Hepatocyte (in vitro differentiated cells): ENCODE results near the gene ITPKB. TPM values are rescaled to one million over a fixed set of nuclear protein-coding genes. Genes with fewer than 3 reads are reported as not detected.

Experiments used
- DNase-seq: peaks from one replicate; pipeline ENCODE4 v3.0.0-alpha.2; 2016; ENCODE audit warnings: low spot score
- H2AFZ ChIP-seq: fragments of 200-600 bp; sonication (generic); 2 replicates; pipeline ENCODE4 v1.6.0; 2016; ENCODE audit warnings: antibody characterized with exemption, mild to moderate bottlenecking
- H3K27ac ChIP-seq: fragments of 200-600 bp; sonication (generic); 2 replicates; pipeline ENCODE4 v1.5.1; 2016; ENCODE audit warnings: mild to moderate bottlenecking
- H3K27me3 ChIP-seq: fragments of 200-600 bp; sonication (generic); 2 replicates; pipeline ENCODE4 v1.6.1; 2016
- H3K36me3 ChIP-seq: fragments of 200-600 bp; sonication (generic); replicated peaks from 2 replicates; pipeline ENCODE4 v1.5.1; 2016; ENCODE audit warnings: low read depth; ENCODE audit not compliant: insufficient read depth
- H3K4me1 ChIP-seq: fragments of 200-600 bp; sonication (generic); 2 replicates; pipeline ENCODE4 v1.5.1; 2016; ENCODE audit warnings: mild to moderate bottlenecking, moderate library complexity; ENCODE audit not compliant: insufficient read depth
- H3K4me2 ChIP-seq: fragments of 200-600 bp; sonication (generic); 2 replicates; pipeline ENCODE4 v1.6.0; 2016
- H3K4me3 ChIP-seq: fragments of 200-600 bp; sonication (generic); 2 replicates; pipeline ENCODE4 v1.5.1; 2016; ENCODE audit warnings: mild to moderate bottlenecking
- H3K79me2 ChIP-seq: fragments of 200-600 bp; sonication (generic); 2 replicates; pipeline ENCODE4 v1.6.0; 2017; ENCODE audit warnings: mild to moderate bottlenecking
- H3K9me2 ChIP-seq: fragments of 200-600 bp; sonication (generic); replicated peaks from 2 replicates; pipeline ENCODE4 v1.6.0; 2017; ENCODE audit warnings: mild to moderate bottlenecking; ENCODE audit not compliant: insufficient read depth
- H3K9me3 ChIP-seq: fragments of 200-600 bp; sonication (generic); 2 replicates; pipeline ENCODE4 v1.5.1; 2016; ENCODE audit warnings: low read depth, mild to moderate bottlenecking
- H4K20me1 ChIP-seq: fragments of 200-600 bp; sonication (generic); 2 replicates; pipeline ENCODE4 v1.6.0; 2016; ENCODE audit warnings: mild to moderate bottlenecking; ENCODE audit not compliant: insufficient read depth, poor library complexity, severe bottlenecking
- CTCF ChIP-seq: fragments of 200-600 bp; sonication (generic); IDR thresholded peaks from 2 replicates; pipeline ENCODE4 v1.5.1; 2016; ENCODE audit warnings: antibody characterized with exemption, mild to moderate bottlenecking; ENCODE audit not compliant: poor library complexity
- EZH2 ChIP-seq: fragments of 200-600 bp; sonication (generic); IDR thresholded peaks from 2 replicates; pipeline ENCODE4 v1.6.1; 2016; ENCODE audit warnings: antibody characterized with exemption, mild to moderate bottlenecking, borderline replicate concordance
- EZH2phosphoT487 ChIP-seq: fragments of 200-600 bp; sonication (generic); IDR thresholded peaks from one replicate; pipeline ENCODE4 v1.6.1; 2018; ENCODE audit warnings: antibody characterized with exemption, mild to moderate bottlenecking, low read depth, moderate library complexity; ENCODE audit not compliant: unreplicated experiment, severe bottlenecking
- WGBS: methylation state at CpG from one replicate; pipeline ENCODE4 v1.1.6; 2016; ENCODE audit warnings: low lambda C conversion rate; ENCODE audit errors: missing lambda C conversion rate; 5-methylcytosine and 5-hydroxymethylcytosine counted together
- polyA plus RNA-seq: library from polyadenylated mRNA; unstranded; fragments of >200 nt; fragmentation: Nextera tagmentation; extraction: Ambion mirVana; gene quantifications from 2 replicates; pipeline ENCODE4 v1.2.1, GENCODE V29; 2016
- total RNA-seq: library from RNA; depleted of rRNA; stranded (reverse); fragments of >200 nt; gene quantifications from 2 replicates; pipeline ENCODE4 v1.2.3, GENCODE V29; 2014

Gene ITPKB
- total and polyA plus RNA-seq, 2 experiments from 2014 or later, result 11.0 to 13.8 TPM

DNA sequence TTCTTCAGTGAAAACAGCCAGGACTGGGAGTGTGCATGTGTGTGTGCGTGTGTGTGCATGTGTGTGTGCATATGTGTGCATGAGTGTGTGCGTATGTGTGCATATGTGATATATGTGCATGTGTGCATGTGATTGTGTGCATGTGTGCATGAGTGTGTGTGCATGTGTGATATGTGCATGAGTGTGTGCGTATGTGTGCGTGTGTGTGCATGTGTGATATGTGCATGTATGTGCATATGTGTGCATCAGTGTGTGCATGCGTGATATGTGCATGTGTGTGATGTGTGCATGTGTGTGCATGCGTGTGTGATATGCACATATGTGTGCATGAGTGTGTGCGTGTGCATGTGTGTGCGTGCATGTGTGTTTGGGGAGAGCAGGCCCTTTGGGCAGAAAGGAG, 89.8 kb downstream of the ITPKB start:
- Histone ChIP-seq H3K27ac (no peak overlapping the region), H3K27me3 (no peaks in the 10 kb centered on the region), H4K20me1 (no peaks in the 10 kb centered on the region), H3K4me2 (no peak overlapping the region), H3K36me3 (no peaks in the 10 kb centered on the region), H3K4me3 (no peak overlapping the region), H3K9me3 (no peaks in the 10 kb centered on the region), H3K9me2 (no peaks in the 10 kb centered on the region), H3K79me2 (no peaks in the 10 kb centered on the region), H3K4me1 (peaks cover 7% of the 10 kb centered on the region), H2AFZ (no peak overlapping the region)
- 97% methylated on average over 8 of the region's 8 CpGs for WGBS
- TF ChIP-seq EZH2phosphoT487, result no peak
- no peak for TF ChIP-seq EZH2
- no peak for TF ChIP-seq CTCF
- DNase-seq, result no peak

DNA sequence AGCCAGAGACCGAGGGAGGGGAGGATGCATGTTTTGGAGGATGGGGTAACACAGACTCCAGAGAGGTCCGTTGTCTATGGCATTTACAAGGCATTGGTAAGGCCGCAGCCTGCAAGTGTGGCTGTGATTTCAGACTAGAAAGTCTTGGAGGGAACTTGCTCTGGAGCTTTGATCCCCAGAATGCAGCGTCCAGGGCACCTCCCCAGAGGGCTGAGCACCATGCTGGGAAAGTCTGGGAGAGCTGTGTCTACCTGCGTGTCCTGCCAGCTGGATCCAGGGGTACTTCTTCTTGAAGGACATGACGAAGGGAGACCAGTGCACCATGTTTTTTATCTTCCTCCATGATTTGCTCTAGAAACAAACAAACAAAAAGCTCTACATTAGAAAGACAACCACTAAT, 90.7 kb downstream of the ITPKB start:
- no peak overlapping the region for H2AFZ ChIP-seq
- no peak overlapping the region for H3K27ac ChIP-seq
- TF ChIP-seq EZH2phosphoT487 (no peak), CTCF (no peak), EZH2 (no peak)
- no peaks in the 10 kb centered on the region for H3K36me3 ChIP-seq
- no peaks in the 10 kb centered on the region for H3K79me2 ChIP-seq
- H3K4me3 ChIP-seq, result no peak overlapping the region
- 88% methylated on average over 6 of the region's 6 CpGs for WGBS
- no peak for DNase-seq
- H3K27me3 ChIP-seq, result no peaks in the 10 kb centered on the region
- no peaks in the 10 kb centered on the region for H4K20me1 ChIP-seq
- H3K9me3 ChIP-seq, result no peaks in the 10 kb centered on the region
- peaks cover 2% of the 10 kb centered on the region for H3K4me1 ChIP-seq
- no peak overlapping the region for H3K4me2 ChIP-seq
- H3K9me2 ChIP-seq, result no peaks in the 10 kb centered on the region

- 95% methylated on average over 8 of the region's 8 CpGs for WGBS
- H3K9me2 ChIP-seq, result no peaks in the 10 kb centered on the region
- peaks cover 5% of the 10 kb centered on the region for H3K4me1 ChIP-seq
- H2AFZ ChIP-seq, result no peak overlapping the region
- H3K36me3 ChIP-seq, result no peaks in the 10 kb centered on the region
- H3K4me2 ChIP-seq, result no peak overlapping the region
- H4K20me1 ChIP-seq, result no peaks in the 10 kb centered on the region
- H3K9me3 ChIP-seq, result no peaks in the 10 kb centered on the region
- H3K4me3 ChIP-seq, result no peak overlapping the region
- TF ChIP-seq EZH2 (no peak), CTCF (no peak), EZH2phosphoT487 (no peak)
- H3K79me2 ChIP-seq, result no peaks in the 10 kb centered on the region
- no peak for DNase-seq
- no peaks in the 10 kb centered on the region for H3K27me3 ChIP-seq
- H3K27ac ChIP-seq, result no peak overlapping the region
These were observed 91.4 kb downstream of the ITPKB start for GRCh38 chr1:226647719-226648118.

DNA sequence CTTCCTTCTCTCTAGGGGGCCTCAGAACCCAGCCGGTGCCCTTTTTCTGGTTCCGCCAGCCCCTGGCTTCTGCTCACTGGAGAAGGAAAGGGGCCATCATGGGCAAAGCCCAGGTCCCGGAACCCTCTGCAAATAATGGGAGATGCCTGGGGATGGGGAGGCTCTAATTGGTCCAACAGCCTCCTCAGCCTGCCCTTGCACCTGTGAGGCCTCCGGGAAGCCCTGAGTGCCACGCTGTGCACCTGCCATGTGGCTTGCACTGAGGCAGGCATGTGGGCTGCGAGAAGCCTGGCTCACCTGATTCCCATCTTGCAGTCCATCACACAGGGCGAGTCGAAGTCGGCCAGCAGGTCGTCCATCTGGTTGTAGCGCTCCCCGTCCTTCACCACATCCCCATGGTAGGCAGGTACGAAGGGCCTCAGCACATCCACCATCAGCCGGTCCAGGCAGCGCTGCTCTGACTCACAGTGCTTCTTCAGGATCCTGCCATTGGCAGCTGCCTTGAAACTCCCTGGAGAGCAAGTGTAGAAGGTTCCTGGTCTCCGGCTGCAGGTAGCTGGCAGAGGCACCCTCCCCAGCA, 92.1 kb downstream of the ITPKB start:
- Histone ChIP-seq H3K36me3 (no peaks in the 10 kb centered on the region), H3K27ac (no peak overlapping the region), H3K79me2 (no peaks in the 10 kb centered on the region), H3K4me2 (no peak overlapping the region), H3K27me3 (no peaks in the 10 kb centered on the region), H2AFZ (no peak overlapping the region), H3K9me2 (no peaks in the 10 kb centered on the region), H3K4me3 (no peak overlapping the region), H3K9me3 (no peaks in the 10 kb centered on the region), H3K4me1 (peaks cover 5% of the 10 kb centered on the region), H4K20me1 (no peaks in the 10 kb centered on the region)
- 94% methylated on average over 16 of the region's 16 CpGs for WGBS
- DNase-seq, result no peak
- TF ChIP-seq EZH2phosphoT487 (no peak), CTCF (no peak), EZH2 (no peak)
